Stimulated activated CD4-positive, alpha-beta T cell treated with anti-CD3 and anti-CD28 coated beads, Interleukin-12 subunit alpha, Interleukin-12 subunit beta, amount 100 ng/mL, for 4 hours (primary cell): Measurements from ENCODE around the gene SCNN1B.
"Not testable (repeated sequence)": the region's sequence is repeated elsewhere in the genome, so short reads cannot be mapped to it uniquely, and the experiment has no call there.

Experiments
- DNase-seq: peaks from one replicate; pipeline ENCODE4 v3.0.0-alpha.2; 2020

The SCNN1B gene, protein sequence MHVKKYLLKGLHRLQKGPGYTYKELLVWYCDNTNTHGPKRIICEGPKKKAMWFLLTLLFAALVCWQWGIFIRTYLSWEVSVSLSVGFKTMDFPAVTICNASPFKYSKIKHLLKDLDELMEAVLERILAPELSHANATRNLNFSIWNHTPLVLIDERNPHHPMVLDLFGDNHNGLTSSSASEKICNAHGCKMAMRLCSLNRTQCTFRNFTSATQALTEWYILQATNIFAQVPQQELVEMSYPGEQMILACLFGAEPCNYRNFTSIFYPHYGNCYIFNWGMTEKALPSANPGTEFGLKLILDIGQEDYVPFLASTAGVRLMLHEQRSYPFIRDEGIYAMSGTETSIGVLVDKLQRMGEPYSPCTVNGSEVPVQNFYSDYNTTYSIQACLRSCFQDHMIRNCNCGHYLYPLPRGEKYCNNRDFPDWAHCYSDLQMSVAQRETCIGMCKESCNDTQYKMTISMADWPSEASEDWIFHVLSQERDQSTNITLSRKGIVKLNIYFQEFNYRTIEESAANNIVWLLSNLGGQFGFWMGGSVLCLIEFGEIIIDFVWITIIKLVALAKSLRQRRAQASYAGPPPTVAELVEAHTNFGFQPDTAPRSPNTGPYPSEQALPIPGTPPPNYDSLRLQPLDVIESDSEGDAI

DNA sequence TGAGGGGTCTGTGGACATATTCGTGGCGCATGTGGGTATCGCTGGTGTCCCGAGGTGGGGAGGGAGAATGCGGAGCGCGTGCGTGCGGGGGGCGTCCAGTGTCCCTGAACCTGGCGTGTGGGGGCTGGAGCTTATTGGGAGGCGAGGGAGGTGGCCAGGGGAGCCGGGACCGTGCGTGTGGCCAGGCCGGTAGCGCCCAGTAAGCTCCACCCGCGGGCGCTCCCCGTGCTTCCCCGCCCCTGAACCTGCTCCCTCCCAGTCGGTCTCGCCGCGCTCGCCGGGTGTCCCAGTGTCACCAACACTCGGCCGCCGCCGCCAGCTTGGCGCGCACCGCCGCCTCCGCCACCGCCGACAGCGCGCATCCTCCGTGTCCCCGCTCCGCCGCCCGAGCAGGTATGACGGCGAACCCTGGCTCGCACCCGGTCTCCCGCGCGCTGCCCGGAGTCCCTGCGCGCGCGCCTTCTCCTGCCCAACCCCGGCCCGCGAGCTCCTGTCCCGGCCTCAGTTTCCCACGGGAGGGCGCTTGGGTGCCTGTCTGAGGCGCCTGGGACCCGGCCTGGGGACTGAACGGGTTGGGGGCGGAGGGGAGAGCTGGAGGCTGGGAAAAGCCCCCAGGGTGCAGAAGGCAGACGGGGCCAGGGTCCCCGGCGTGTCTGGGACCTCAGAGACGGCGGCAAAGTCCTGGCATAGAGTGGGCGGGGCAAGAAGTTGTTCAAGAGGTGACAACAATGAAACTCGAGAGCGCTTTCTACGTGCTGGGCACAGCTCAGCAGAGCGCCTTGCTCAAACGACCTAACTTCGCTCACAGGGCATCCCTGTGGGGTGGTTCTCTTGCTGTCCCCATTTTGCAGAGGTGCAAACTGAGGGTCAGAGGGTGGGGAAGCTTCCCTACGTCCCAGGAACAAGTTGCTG is at the start of gene SCNN1B:
Gene SCNN1B (plus strand): TSS at position 258 of the 912 bp plus-strand sequence. CDS start 46,298 bp downstream, outside the sequence.
- DNase-seq = no peak

DNA sequence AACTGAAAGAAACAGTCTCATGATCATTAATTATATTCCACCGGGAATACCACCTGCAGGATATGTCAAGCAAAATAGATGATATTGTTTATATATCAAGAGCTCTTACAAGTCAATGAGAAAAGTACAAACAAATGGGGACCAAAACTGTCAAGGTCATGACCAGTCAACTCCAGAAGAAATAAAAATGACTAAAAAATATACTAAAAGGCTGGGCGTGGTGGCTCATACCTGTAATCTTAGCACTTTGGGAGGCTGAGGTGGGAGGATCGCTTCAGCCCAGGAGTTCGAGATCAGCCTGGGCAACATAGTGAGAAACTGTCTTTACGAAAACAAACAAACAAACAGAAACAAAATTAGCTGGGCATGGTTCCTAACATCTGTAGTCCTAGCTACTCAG is 49.8 kb upstream of the SCNN1B start:
- no peak for DNase-seq

DNA sequence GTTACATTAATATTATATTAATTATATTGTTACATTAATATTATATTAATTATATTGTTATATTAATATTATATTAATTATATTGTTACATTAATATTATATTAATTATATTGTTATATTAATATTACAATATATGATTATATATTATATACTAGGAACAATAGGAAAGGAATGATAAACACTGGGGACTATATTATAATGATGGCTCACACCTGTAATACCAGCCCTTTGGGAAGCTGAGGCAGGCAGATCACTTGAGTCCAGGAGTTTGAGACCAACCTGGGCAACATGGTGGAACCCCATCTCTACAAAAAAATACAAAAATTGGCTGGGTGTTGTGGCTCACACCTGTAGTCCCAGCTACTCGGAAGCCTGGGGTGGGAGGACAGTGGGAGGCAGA is 48.5 kb upstream of the SCNN1B start:
- not testable (repeated sequence) for DNase-seq

DNA sequence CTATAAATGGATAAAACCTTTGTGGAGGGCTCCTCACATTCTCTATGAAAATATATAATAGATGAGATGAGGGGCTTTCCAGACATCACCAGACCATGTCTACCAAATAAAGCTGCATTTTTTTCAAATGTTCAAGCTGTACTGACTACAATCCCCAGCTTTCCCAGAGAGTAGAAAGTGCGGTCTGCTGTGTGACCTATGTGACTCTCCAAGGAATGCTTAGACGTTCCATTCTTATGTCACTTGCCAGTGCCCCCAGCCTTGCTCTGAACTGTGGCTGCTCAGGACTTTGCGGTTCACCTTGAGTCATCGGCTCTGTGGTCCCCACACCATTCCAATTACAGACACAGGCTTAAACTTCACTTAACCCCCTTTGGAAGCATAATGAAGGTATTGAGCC is 47.8 kb upstream of the SCNN1B start:
- no peak for DNase-seq

DNA sequence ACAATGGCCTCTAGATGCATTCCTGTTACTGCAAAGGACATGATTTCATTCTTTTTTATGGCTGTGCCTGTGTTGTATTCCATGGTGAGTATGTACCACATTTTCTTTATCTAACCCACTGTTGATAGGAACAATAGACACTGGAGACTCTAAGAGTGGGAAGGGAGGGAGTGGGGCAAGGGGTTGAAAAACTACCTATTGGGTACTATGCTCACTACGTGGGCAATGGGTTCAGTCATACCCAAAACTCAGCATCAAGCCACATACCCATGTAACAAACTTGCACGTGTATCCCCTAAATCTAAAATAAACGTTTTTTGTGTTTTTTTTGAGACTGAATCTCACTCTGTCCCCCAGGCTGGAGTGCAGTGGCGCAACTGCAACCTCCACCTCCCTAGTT is 47.1 kb upstream of the SCNN1B start:
- no peak for DNase-seq

DNA sequence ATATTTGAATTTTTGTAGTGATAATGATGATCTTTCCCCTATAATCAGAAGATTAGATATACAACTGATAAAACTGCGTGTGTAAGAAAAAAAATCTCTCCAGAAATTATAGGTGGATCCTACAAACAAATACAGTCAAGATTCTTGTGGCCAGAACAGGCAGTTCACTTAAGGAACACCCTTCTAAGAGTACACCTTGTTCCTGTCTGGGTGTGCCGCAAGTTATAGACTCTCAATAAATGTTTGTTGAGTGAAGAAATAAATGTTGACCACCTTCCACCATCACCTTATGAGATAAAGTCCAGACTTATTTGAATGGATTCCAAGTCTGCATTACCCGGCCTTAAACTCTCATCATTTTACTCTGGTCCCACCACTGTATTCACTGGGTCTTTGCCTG is 45.7 kb upstream of the SCNN1B start:
- no peak for DNase-seq

DNA sequence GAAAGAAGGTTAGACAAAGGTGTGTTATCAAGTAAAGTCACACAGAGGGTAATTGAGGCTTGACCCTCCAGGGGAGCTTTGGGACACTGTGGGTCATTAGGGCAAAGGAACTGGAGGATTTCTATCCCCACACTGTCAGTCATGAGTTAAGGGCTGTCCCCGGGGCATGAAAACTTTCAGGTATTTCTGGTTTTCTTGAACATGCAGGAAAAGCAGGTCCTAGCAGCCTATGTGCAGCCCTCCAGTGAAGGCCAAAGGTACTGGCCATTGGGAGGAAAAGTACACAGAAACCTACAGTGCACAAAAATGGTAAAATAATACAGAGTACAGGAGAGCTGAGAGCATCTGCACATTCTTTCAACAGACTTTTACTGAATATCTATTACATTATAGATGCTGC is 44.4 kb upstream of the SCNN1B start:
- no peak for DNase-seq

DNA sequence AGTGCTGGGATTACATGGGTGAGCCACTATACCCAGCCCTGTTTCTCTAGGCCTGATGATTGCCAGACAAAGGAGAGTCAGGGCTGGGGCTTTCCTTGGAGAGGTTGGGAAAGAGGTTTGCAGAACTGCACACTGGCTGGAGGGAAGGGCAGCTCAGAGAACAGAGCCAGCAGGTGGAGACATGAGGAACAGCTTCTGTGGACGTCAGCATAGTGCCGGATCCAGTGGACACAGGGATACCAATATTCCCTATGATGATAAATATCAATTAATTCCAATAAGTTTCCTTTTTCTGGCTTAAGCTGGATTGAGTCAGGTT is 43.2 kb upstream of the SCNN1B start:
- DNase-seq = no peak

DNA sequence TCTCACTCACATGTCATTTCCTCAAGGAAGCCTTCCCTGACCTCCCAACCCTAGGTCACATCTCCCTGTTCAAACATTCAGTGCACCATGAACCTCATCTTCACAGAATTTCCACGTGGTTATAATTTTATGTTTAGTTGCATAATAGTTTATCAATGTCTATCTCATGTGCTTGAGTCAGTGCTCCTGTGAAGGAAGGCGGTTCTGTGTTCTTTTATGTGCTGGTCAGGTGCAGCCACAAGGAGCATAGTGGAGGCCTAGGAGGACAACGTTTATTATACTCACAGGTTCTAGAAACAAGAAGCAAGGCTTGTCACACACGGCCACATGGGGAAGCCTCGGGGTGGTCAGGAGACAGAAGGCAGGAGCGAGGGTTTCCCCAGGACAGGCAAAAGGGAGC is 34.5 kb upstream of the SCNN1B start:
- no peak for DNase-seq

DNA sequence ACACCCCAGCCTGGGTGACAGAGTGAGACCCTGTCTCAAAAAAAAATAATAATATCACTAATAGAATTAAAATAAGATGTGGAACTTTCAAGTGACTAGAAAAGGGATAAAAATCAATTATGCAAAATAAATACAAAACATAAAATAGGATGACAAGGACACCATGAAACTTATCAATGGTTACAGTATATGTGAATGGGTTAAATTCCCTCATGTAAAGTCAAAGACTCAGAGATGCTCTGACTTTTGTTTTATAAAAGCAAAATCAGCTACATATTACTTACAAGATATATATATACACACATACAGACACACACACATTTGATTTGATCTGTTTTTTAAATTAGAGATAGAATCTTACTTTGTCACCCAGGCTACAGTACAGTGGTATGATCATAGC is 33.5 kb upstream of the SCNN1B start:
- DNase-seq = no peak

DNA sequence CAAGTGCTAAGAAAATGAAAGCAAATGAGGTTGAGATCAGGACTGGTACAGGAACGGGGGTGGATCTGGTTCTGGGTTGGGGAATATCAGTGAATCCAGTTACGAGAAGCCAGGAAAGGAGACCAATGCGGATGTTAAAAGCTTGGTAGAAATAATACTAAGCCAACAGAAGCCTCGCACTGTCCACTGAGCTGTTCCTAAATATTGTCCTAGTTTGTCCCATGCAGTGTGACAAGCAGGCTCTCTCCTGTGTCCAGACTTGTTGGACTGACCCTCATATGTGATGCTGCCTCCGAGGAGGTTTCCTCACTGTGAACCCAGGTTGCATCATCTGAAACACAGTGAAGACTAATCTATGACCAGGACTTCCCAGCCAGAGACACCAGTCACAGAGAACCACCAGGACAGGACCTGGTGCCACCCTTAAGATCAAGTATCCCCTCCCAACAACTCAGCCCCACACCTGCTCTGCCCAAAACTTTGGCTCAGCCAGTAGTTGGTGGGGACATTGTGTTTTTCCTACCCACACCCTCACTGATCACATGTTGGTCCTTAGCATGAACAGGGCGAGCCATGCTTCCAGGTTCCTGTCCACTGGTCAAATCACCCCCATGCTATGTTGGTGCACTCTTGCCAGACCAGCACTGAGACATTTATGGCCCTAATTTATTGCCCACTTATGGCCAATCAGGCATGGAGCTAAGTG is 32.7 kb upstream of the SCNN1B start:
- DNase-seq = no peak

DNA sequence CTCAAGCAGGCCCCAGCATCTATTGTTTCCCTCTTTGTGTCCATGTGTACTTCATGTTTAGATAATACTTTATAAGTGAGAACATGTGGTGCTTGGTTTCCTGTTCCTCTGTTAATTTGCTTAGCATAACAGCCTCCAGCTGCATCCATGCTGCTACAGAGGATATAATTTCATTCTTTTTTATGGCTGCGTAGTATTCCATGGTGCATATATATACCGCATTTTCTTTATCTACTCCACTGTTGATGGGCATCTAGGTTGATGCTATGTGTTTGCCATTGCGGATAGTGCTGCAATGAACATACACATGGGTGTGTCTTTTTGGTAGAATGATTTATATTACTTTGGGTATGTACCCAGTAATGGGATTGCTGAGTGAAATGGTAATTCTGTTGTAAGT is 31.4 kb upstream of the SCNN1B start:
- no peak for DNase-seq

DNA sequence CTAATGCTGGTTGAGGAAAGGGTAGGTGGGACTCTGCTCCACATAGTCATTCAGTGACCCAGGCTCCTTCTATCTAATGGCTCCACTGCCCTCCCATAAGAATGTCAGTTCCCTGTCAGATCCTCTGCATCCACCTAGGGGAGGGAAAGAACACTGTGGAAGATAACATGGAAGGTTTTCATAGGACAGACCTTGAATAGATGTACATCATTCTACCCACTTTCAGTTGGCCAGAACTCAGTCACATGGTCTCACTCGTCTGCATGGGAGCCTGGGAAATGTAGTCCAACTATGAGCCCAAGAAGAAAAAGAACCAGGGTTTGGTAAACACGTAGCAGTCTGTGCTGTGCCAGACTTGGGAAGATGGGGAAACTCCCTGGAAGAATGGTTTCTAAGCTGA is 27.1 kb upstream of the SCNN1B start:
- no peak for DNase-seq

DNA sequence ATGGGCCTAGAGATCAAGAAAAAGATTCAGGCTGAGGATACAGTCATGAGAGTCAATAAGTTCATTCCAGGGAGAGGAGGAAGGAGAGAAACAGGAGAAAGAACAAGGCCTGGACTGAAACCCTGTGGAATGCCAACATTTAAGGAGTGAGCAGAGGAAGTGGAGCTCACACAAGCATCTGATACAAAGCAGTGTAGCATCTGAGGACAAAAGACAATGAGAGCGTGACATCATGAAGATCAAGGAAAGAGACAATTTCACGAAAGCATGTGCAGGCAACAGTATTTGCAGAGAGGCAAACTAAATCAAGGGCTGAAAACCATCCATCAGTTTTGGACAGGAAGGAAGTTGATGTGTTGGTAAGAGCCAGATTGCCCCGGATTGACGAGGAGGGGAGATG is 25.3 kb upstream of the SCNN1B start:
- no peak for DNase-seq

DNA sequence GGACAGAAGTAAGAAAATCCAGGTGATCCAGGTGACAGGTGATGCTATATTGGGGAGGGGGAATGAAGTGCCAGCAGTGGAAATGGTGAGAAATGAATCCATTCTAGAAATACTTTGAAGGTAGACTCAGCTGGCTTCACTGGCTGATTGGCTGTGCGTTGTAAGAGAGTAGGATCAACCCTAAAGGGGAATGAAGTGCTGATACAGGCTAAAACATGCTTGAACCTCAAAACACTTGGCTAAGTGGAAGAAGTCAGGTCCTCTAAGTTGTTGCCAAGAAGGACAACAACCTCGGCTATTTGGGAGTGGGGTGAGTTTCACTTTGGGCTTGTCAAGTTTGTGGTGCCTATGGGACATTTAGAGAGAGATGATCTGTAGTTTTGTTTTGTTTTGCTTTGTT is 24.1 kb upstream of the SCNN1B start:
- DNase-seq = no peak

DNA sequence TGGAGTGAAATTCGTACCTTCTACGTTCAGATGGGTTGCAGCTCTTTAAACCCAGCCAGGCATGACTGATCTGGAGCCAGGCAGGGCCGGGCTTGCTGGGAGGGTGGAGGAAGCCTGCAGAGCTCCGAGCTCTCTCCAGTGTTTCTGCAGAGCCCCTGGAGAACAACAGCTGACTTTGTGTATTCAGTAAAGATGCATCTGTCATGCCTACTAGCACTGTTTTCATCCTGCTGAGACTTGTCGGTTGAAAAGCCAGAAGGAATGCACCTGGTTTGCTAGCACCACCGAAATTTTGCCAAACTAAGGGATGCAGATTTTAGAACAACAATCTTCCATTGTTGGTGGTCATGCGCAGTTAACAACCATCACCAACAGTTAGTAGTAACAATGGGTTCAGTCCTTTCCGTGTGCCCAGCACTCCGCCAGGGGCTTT is 22.4 kb upstream of the SCNN1B start:
- DNase-seq = no peak

DNA sequence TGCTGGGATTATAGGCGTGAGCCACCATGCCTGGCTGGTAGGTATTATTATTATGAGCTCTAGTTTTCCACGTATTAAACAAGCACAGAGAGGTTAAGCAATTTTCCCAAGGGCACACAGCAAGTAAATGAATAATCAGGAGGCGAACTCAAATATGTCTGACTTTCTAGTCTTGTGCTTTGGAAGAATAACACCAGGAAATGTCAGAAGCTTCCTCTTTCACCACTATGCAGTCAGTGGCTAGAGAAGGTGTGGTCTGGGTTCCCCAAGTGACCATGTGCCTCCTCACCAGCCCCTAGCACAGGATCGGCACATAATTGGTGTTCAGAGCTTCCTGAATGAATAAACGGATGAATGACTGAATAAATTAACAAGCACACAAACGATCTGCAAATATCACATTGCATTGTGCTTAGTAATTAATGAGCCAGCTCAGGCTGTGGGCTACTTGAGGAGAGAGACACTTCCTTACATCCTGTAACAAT is 21.6 kb upstream of the SCNN1B start:
- no peak for DNase-seq

DNA sequence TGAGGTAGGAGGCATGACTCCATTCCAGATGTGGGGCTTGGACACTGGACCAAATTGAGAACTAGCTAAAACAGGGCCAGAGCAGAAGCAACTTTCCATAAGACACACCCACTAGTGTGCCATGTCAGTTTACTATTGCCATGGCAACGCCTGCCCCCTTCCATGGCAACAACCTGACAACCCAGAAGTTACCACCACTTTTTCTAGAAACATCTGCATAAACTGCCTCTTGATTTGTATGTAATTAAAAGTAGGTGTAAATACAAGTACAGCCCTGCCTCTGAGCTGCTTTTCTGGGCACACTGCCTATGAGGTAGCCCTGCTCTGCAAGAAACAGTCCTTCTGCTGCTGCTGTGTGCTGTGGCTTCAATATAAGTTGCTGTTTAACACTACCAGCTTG is 19.5 kb upstream of the SCNN1B start:
- DNase-seq = no peak

DNA sequence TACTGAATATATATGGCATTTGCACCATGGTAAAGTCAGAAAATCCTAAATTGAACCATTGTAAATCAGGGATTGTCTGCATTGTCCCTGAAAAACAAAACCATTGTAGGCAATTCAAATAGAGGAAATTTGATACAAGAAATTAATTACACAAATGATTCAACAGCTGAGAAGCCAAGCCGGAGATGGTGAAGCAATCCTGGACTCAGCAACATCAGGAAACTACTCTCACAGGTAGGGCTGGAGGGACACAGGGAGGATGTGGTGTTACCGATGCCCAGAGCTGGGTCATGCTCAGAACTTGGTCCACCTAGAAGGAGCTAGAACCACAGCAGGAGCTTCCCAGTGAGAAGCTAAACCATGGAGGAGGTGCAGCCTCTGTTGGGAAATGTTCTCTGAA is 18.5 kb upstream of the SCNN1B start:
- no peak for DNase-seq

DNA sequence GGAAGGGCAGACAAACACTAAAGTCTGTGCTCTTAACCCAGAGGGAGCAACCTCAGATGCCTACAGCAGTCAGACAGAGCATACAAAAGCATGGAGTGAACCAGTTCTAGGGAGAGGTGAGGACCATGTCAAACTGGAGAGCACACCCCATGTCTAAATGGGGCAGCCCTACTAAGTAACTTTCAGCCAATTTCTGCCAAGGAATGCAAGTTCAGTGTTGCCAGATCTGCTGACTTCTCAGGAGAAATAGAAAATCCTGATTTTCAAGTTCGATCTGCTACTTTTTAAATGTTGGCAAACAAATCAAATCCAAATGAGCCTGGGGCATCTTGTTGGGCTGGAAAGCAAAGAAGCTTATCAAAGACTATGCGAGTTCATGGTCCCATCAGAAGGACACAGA is 17.5 kb upstream of the SCNN1B start:
- DNase-seq = no peak

DNA sequence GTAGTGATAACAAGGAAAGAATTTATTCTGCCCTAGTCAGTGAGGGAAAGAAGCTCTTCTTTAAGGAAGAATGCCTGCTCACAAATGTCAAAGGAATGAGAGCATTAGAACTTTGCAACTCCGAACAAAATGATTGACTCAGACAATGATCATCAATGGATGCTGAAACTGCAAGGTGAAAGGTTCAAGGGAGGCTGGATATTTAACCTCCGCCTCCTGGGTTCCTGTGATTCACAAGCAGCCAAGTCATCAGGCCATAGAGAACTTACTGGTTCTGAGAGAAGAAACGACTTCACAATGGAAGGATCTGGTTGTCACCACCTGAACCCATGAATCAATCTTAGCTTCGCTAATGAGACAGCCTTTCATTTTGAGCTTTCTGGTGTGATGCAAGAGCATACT is 16.0 kb upstream of the SCNN1B start:
- DNase-seq = no peak

DNA sequence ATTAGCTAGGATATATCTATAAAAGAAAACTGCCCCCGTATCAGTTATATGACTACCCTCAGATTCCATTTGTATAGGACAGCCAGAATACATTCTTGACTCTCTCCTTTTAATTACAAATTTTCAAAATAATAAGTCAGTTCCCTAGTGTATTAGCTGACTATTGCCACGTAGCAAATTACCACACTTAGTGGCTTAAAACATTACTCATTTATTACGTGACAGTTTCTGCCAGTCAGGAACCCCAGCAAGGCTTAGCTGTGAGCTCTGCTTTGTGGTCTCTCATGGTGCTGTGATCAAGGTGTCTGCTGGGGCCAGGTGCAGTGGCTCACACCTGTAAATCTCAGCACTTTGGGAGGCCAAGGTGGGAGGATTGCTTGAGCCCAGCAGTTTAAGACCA is 13.9 kb upstream of the SCNN1B start:
- no peak for DNase-seq
